ENCODE results near the gene ANOS1. TPM values are rescaled to one million over a fixed set of nuclear protein-coding genes. Genes with fewer than 3 reads are reported as not detected.

Gene ANOS1
- polyA plus RNA-seq, 3 donors = 0.07 to 0.18 TPM; not detected in 1

- Histone ChIP-seq H3K4me2 (replicated peaks; ENCODE audit: extremely low read depth, low read length, poor library complexity, severe bottlenecking) (peak overlapping the region; percentile 36), H3K4me1 (ENCODE audit: control insufficient read depth in 1 of 2, insufficient read depth in 2 of 2, low read length in 2 of 2) (peaks cover 25 to 26% of the 10 kb centered on the region in 2 donors), H2AFZ (ENCODE audit: insufficient read depth, low read depth, low read length, poor library complexity, severe bottlenecking) (no peak overlapping the region), H3K36me3 (replicated peaks in 1 of 2; ENCODE audit: control insufficient read depth in 1 of 2, insufficient read depth in 2 of 2, low read length in 2 of 2) (no peaks in the 10 kb centered on the region), H3K9ac (ENCODE audit: insufficient read depth, low read length, poor library complexity, severe bottlenecking) (no peak overlapping the region), H3K79me2 (ENCODE audit: insufficient read depth, low read length) (no peaks in the 10 kb centered on the region), H3K27ac (ENCODE audit: low read depth in 1 of 2, low read length in 2 of 2) (no peak overlapping the region), H4K20me1 (ENCODE audit: insufficient read depth, low read length) (no peaks in the 10 kb centered on the region), H3K27me3 (ENCODE audit: control insufficient read depth in 2 of 2, insufficient read depth in 2 of 2, low read length in 2 of 2) (peaks cover 31 to 37% of the 10 kb centered on the region in 2 donors), H3K4me3 (replicated peaks in 1 of 3; ENCODE audit: low read depth in 2 of 3, low read length in 3 of 3) (peak overlapping the region in 1 of 3 experiments; percentile 23), H3K9me3 (replicated peaks in 1 of 2; ENCODE audit: control insufficient read depth in 1 of 2, insufficient read depth in 1 of 2, low read length in 2 of 2) (peaks cover 0 to 9% of the 10 kb centered on the region in 2 donors)
- H3K36me3 Mint-ChIP-seq = peaks cover 0 to 2% of the 10 kb centered on the region in 2 donors
- H3K9me3 Mint-ChIP-seq = peaks cover 0 to 16% (median 0%) of the 10 kb centered on the region in 7 donors
- H3K4me3 Mint-ChIP-seq = peak overlapping the region; percentile 48 to 89
- no peak for TF ChIP-seq CTCF (IDR thresholded peaks at IDR 0.05)
- H3K4me1 Mint-ChIP-seq = peaks cover 22% of the 10 kb centered on the region
- no peak for DNase-seq
- intact Hi-C loops (cut with micrococcal nuclease) = no loop called here
- 2% methylated on average over 26 of the region's 69 CpGs for WGBS (ENCODE audit: insufficient coverage)
- no peak overlapping the region for H3K27ac Mint-ChIP-seq
- peaks cover 27 to 64% (median 49%) of the 10 kb centered on the region in 3 donors for H3K27me3 Mint-ChIP-seq (ENCODE audit: low read depth in 3 of 3)
These were observed 952 bp downstream of the ANOS1 start for GRCh38 chrX:8730812-8731558.

GRCh38 chrX:8729811-8730210 is 2.1 kb downstream of the ANOS1 start:
- no peaks in the 10 kb centered on the region for H3K36me3 ChIP-seq (replicated peaks in 1 of 2; ENCODE audit: control insufficient read depth in 1 of 2, insufficient read depth in 2 of 2, low read length in 2 of 2)
- H3K4me3 ChIP-seq (replicated peaks in 1 of 3; ENCODE audit: low read depth in 2 of 3, low read length in 3 of 3) = no peak overlapping the region
- no peak for DNase-seq
- H3K27ac ChIP-seq (ENCODE audit: low read depth in 1 of 2, low read length in 2 of 2) = no peak overlapping the region
- no peak overlapping the region for H3K9ac ChIP-seq (ENCODE audit: insufficient read depth, low read length, poor library complexity, severe bottlenecking)
- peaks cover 22% of the 10 kb centered on the region for H3K4me1 Mint-ChIP-seq
- no peak for TF ChIP-seq CTCF (IDR thresholded peaks at IDR 0.05)
- WGBS (ENCODE audit: insufficient coverage) = no CpG with 5 or more reads among the region's 2 CpGs
- peaks cover 27 to 60% (median 49%) of the 10 kb centered on the region in 3 donors for H3K27me3 Mint-ChIP-seq (ENCODE audit: low read depth in 3 of 3)
- peaks cover 0 to 2% of the 10 kb centered on the region in 2 donors for H3K36me3 Mint-ChIP-seq
- H3K79me2 ChIP-seq (ENCODE audit: insufficient read depth, low read length) = no peaks in the 10 kb centered on the region
- intact Hi-C loops (cut with micrococcal nuclease) = no loop called here
- peak overlapping the region; percentile 37 to 89 for H3K4me3 Mint-ChIP-seq
- no peaks in the 10 kb centered on the region for H4K20me1 ChIP-seq (ENCODE audit: insufficient read depth, low read length)
- no peak overlapping the region for H3K27ac Mint-ChIP-seq
- H2AFZ ChIP-seq (ENCODE audit: insufficient read depth, low read depth, low read length, poor library complexity, severe bottlenecking) = no peak overlapping the region
- H3K27me3 ChIP-seq (ENCODE audit: control insufficient read depth in 2 of 2, insufficient read depth in 2 of 2, low read length in 2 of 2) = peaks cover 31 to 37% of the 10 kb centered on the region in 2 donors
- peaks cover 0 to 16% (median 0%) of the 10 kb centered on the region in 7 donors for H3K9me3 Mint-ChIP-seq
- H3K9me3 ChIP-seq (replicated peaks in 1 of 2; ENCODE audit: control insufficient read depth in 1 of 2, insufficient read depth in 1 of 2, low read length in 2 of 2) = peaks cover 0 to 9% of the 10 kb centered on the region in 2 donors
- H3K4me2 ChIP-seq (replicated peaks; ENCODE audit: extremely low read depth, low read length, poor library complexity, severe bottlenecking) = peak overlapping the region; percentile 10
- H3K4me1 ChIP-seq (ENCODE audit: control insufficient read depth in 1 of 2, insufficient read depth in 2 of 2, low read length in 2 of 2) = peaks cover 25 to 26% of the 10 kb centered on the region in 2 donors
